ENCODE results near the gene RIN3. TPM values are rescaled to one million over a fixed set of nuclear protein-coding genes. Genes with fewer than 3 reads are reported as not detected.

Gene RIN3
- total and polyA plus RNA-seq, 2 of the 4 experiments (the other 2 are of a cell fraction), result 2.5 to 11.1 TPM

DNA sequence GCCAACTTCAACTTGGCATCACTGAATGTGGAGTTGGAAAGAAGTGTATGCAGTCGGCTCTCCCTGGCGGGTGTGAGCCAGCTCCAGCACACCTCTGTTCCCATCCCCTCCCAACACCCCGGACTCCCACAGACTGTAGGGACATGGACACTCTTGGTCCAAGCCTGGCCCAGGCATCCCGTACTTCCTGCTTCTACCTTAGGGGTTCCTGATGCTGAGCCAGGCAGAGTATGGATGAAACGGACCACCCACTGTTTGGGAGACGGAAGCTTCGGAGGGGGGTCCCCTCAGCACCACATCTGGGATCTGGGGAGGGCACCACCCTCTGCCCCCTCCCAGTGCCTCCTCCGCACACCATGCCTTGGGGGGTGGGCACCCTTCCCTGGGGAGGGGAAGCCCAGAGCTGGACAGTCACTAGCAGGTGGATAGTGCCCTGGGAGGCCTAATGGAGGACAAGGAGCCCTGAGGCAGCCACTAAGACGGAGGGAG is 172.9 kb downstream of the RIN3 start:
- H3K56ac ChIP-seq (ENCODE audit: extremely low read depth, insufficient read depth, low read length), result no peak overlapping the region
- peaks cover 0 to under 1% of the 10 kb centered on the region in 2 experiments; a peak in 1 of 4 replicates for H3K79me1 ChIP-seq (ENCODE audit: low read depth in 1 of 2, low read length in 2 of 2)
- H2AFZ ChIP-seq (replicated peaks; ENCODE audit: low read length, poor library complexity), result peak overlapping the region; percentile 2
- no TSS peak for BruUV-seq (replicated peaks)
- intact Hi-C loops (cut with micrococcal nuclease), result loop anchor here (1.0 kb wide), 1 partner anchor 146 kb away; no protein-coding TSS in a partner anchor
- H4K91ac ChIP-seq (ENCODE audit: insufficient read depth, low read depth, low read length), result no peak overlapping the region
- no peaks in the 10 kb centered on the region for H3K27me3 ChIP-seq (ENCODE audit: control insufficient read depth, insufficient read depth, low read length)
- H2BK15ac ChIP-seq (ENCODE audit: low read depth, low read length), result no peak overlapping the region
- no peak overlapping the region for H2AK5ac ChIP-seq (ENCODE audit: low read depth, low read length)
- H3K23ac ChIP-seq (ENCODE audit: low read depth, low read length), result no peak overlapping the region
- in situ Hi-C loops (cut with MboI; ENCODE audit: low sequenced_read_pairs), result loop anchor here (10.0 kb wide), 1 partner anchor 562 kb away; the partner anchor contains the start of genes CPSF2 and NDUFB1
- ChIA-PET POLR2A (ENCODE audit: unreplicated experiment) (no interaction called here), CTCF (interaction anchor here (0.7 to 1.3 kb wide), 8 partner anchors 31 to 113 kb away, joined by 3 to 9 read pairs (median 4); no protein-coding TSS in a partner anchor)
- no peak for ATAC-seq (ENCODE audit: low read depth)
- peaks cover 34% of the 10 kb centered on the region for H3K36me3 ChIP-seq (ENCODE audit: control insufficient read depth, insufficient read depth, low read length)
- no peak overlapping the region for H4K5ac ChIP-seq (ENCODE audit: low read depth, low read length)
- H3K27ac ChIP-seq (ENCODE audit: insufficient read depth, low read length), result no peak overlapping the region
- H4K8ac ChIP-seq (ENCODE audit: low read depth in 2 of 2, low read length in 2 of 2), result no peak overlapping the region
- 33% methylated on average over 1 of the region's 9 CpGs; no CpG with 5 or more reads in 1 of the 2 experiments for WGBS, 2 experiments (ENCODE audit: extremely low coverage in 2 of 2, insufficient read length in 1 of 2)
- DNase-seq, result no peak
- H3K4me2 ChIP-seq (ENCODE audit: low read depth, low read length), result no peak overlapping the region
- H3K14ac ChIP-seq (replicated peaks; ENCODE audit: low read depth, low read length), result no peak overlapping the region
- H2AK9ac ChIP-seq (replicated peaks; ENCODE audit: low read depth, low read length, poor library complexity), result no peak overlapping the region
- no peaks in the 10 kb centered on the region for H3K9me1 ChIP-seq (ENCODE audit: insufficient read depth, low read length)
- H3K9ac ChIP-seq (ENCODE audit: low read depth, low read length), result no peak overlapping the region
- no peak overlapping the region for H3K18ac ChIP-seq (ENCODE audit: low read depth, low read length)
- 0 out of 2 replicates have a peak, but pooled peaks cover 2% of the 10 kb centered on the region for H3K4me1 ChIP-seq (ENCODE audit: control insufficient read depth, insufficient read depth, low read length)
- H3K9me3 ChIP-seq (ENCODE audit: control insufficient read depth, insufficient read depth, low read length), result no peaks in the 10 kb centered on the region
- no peak overlapping the region for H2BK120ac ChIP-seq (ENCODE audit: low read depth, low read length)
- no peak overlapping the region for H3K4me3 ChIP-seq (ENCODE audit: insufficient read depth, low read depth, low read length)
- no peak overlapping the region for H2BK20ac ChIP-seq (ENCODE audit: low read depth, low read length)
- H4K20me1 ChIP-seq (ENCODE audit: insufficient read depth, low read length), result no peaks in the 10 kb centered on the region
- TF ChIP-seq CTCF (conservative IDR thresholded peaks at IDR 0.05; ENCODE audit: low read depth, low read length) (no peak), MXI1 (IDR thresholded peaks at IDR 0.05; ENCODE audit: borderline replicate concordance, low read depth, low read length) (no peak), MAZ (IDR thresholded peaks at IDR 0.05; ENCODE audit: borderline replicate concordance, low read depth, low read length) (no peak), BHLHE40 (IDR thresholded peaks at IDR 0.05; ENCODE audit: low read depth, low read length) (no peak), NFE2L2 (IDR thresholded peaks at IDR 0.05; ENCODE audit: low read depth, low read length) (no peak), CEBPB (IDR thresholded peaks at IDR 0.05; ENCODE audit: low read depth, low read length) (no peak), FOS (IDR thresholded peaks at IDR 0.05; ENCODE audit: low read depth, low read length) (no peak), RAD21 (IDR thresholded peaks at IDR 0.05; ENCODE audit: low read length) (no peak)
- H2BK5ac ChIP-seq (ENCODE audit: low read depth, low read length, poor library complexity, severe bottlenecking), result no peak overlapping the region
- dilution Hi-C loops (cut with HindIII; ENCODE audit: low sequenced_read_pairs, unreplicated experiment), result no loop called here
- no peak overlapping the region for H3K4ac ChIP-seq (ENCODE audit: low read depth, low read length)
